ENCODE data around the gene YIPF3.
"Not testable (repeated sequence)": the region's sequence is repeated elsewhere in the genome, so short reads cannot be mapped to it uniquely, and the experiment has no call there.

The YIPF3 gene

DNA sequence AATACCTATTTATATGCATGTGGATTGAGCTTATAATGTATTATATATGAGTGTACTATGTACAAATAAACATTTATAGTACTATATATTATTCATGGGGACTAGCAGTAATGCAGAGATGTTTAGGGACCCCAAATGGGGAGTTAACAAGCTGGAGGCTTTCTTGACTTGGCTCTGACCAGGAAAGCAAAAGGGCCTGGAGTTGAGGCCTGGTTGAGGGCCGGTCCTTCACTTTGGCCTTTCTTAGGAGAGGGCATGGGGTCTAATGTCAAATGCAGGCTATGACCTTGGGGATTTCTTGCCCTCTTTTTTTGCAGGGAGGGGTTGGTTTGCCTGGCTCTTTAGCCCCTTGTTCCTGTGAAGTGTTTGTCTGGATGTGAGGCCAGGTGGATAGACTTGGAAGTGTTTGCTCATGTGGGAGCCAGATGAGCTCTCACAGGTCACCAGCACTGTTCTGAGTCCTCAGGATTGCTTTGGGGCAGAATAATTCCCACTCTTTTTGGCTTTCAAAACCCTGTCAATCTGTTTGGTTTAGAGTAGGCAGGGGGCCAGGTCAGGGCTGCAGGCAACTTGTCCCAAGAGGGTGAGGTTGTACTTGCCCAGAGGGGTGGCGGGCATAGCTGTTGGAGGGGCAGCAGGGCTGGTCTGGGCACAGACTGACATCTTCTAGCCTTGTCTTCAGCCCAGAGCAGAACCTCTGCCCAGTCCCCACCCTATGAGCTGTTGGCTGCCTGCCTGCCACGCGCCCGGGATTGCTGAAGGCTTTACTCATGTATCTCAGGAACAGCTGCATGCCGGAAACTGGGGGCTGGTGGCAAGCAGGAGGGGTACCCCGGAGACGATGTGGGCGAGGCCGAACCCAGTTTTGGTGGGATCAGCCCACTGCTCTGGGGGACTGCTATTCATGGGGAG lies 24.7 kb downstream of the YIPF3 start:
- DNase-seq = no peak

DNA sequence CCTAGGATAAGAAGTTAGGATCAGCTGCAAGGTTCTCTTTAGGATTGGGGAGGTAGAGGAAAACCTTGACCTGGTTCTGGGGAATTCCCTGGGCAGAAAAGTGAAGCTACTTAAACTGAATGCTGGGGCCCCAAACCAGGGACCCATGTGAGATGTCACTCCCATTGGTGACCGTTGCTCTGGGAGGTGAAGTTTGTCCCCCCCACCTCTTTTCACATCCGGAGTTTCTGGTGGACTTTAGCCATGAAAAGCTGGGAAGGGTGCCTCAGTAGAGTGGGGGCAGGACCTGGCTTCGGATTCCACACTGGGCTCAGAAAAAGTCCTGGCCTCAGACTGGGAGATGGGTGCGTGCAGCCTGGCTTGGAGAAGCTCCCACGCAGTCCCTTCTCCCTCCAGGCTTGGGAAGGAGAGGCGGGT lies 26.2 kb downstream of the YIPF3 start:
- no peak for DNase-seq

DNA sequence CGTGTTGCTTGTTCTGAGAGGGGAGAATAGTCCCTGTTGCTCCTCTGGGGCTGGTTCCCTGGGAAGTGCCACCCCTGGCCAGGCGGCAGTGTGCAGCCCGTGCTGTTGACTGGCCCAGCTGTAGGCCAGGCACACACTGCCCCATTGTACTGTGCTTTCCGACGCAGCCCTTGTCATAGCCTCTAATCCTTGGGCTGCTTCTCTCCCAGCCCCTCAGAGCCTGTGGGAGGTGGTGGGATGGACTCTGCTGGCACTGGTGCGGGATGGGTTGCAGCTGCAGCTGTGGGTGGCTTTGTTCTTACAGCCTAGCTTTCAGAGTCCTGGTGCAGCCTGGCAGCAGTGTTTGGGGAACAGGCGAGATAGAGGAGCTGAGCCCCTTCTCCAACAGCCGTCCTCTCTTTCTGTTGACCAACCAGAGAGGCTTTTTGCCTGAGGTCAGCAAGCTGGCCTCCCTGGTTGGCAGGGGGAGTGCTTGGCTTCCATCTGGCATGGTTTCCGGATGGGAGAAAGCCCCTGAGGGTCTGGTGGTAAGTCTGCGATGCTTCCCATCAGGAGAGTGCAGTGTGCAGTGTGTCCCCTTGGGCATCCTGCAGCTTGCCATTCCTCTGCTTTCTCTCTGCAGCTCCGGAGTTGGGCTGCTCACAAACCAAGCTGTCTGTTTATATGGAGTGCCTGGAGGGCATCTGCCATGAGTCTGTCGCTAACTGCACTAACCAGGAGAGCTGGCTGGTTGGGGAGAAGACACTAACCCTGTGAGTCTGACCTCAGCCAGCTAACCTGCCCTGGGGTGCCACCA lies 27.3 kb downstream of the YIPF3 start:
- no peak for DNase-seq

DNA sequence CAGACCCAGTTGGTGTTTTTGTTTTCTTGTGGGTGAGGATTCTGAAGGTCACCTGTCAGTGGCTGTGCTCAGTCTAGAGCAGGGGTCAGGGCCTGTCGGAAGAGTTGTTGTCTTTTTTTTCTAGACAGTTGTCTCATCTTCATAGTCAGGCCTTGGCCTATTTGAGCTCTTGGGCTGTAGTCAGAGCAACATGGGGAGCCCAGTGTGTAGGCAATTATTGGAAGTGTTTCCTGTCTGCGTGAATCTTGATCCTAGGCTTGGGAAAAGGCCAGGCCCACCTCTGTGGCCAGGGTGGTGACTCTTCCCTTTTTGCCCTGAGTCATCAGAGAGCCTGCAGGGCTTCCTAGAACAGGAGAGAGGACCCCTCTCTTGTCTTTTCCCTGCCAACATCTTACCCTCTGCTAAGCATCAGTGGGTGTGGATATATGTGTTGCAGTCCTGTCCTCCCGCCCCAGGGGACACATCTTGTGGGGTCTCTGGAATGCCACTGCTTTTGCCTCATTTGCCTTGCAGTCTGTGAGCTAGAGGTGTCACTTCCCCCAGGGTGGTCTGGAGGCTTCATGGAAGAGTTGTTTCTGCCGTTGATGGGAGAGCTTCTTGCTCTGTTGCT lies 28.0 kb downstream of the YIPF3 start:
- DNase-seq = no peak

DNA sequence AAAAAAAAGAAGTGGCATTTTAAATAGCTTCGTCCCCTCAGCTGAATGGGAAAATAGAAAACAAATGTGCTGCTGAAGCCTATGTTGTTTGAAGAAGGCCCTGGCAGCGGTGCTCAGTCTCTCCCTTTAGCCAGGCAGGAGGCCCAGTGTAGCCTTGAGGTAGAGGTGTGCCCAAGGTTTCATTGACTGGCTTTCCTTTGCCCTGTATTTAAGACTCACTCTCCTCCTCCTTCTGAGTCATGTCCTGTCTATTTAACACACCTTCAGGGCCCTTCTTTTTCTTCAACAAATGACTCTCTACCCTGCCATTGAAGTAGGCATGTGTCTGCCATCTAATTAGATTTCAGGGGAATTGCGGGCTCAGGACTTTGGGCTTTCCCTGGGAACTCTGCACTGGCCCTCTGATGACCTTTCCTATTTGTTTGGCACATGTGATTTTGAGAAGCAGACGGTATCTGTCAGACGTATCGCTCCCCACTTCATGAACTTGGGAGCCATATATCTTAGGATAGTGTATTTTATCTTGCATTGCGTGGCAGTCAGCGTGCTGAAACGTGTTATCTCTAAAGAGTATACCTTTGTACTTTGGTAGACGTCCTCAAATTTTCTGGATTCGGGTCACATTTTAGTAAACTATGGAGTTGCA lies 35.0 kb downstream of the YIPF3 start:
- no peak for DNase-seq

DNA sequence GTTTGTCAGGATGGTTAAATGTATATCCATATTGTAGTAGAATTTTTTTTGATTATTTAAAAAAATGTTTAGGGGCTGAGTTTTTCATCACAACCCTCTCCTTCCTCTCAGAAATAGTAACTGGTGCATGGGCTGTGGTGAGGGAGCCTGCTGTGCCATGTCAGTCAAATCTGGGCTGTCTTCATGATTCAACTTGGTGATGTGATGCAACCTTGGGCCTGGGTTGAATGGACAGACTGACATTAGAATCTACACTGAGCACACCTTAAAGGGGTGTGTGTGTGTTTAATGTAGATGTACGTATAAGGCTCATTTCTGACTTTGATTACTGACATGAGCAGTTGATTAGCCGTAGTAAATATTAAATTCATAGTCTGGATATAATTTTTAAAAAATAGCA lies 35.7 kb downstream of the YIPF3 start:
- DNase-seq = no peak

DNA sequence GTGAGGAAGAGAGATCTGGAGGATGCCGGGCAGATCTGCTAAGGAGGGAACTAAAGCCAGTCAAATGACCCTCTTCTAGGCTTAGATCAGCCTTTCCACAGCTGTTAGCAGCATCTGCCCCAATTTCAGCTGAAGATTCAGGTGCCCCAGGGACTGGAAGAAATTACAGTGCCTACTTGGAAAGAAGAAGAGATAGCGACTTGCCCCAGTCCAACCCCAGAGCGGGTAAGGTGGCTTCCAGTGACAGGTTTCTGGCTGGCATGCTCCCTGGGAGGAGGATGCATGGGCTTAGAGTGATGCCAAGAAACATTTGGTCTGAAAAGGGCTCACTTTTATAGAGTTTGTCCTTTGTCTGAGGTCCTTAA lies 38.7 kb downstream of the YIPF3 start:
- no peak for DNase-seq

DNA sequence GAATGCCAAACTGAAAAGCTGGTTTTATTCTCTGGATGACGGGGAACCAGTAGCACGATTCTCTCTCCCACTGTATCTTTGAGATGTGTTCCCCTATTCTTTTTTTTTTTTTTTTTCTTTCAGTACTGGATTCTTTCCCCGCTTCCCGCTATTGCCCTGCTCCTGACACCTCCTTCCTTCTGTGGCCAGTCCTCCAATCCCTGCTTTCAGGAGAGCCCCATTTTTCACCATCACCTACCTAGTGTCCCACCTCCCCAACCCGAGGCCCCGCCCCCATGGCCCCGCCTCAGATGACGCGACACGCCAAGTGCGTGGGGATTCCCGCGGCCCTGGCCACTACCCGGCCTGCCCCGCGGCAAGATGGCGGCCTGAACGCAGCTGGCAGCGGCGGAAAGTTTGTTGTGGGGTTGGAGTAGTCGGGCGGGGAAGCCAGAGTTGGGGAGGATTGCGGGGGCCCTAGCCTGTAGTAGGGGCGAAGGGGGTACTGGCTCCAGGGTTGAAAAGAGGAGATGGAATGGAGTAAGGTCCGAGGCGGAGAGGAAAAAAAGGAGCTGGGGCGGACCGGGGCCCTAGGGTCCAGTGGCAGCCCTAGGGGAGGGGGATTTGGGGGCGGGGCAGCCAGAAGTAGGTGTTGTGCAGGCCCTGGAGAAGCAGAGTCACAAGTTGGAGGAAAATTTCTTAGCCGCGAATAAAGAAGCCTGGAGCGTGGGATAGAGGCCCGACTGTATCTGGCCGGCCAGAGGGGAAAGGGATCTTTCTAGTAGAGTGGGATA lies 39.3 kb downstream of the YIPF3 start, which contains the start of gene TJAP1:
TJAP1 (plus strand) TSS at position 336 of the 773 bp plus-strand sequence. CDS start 21,432 bp downstream, outside the sequence.
- DNase-seq = peak; percentile 97

DNA sequence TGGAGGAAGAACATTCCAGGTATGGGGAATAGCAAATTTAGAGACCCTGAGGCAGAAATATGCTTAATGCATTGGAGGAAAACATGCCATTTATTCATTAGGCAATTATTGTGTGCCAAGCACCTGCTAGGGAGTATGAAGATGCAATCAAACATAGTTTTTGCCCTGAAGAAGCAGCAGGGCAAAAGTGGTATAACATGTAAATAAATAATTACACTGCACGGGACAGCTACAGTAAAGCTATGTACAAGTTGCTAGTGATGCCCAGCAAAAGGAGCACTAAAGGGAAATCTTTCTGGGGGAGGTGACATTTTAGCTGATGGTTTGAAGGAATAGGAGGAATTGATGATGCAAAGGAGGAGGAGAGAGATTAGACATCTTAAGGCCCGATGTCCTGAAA lies 40.0 kb downstream of the YIPF3 start:
- no peak for DNase-seq

DNA sequence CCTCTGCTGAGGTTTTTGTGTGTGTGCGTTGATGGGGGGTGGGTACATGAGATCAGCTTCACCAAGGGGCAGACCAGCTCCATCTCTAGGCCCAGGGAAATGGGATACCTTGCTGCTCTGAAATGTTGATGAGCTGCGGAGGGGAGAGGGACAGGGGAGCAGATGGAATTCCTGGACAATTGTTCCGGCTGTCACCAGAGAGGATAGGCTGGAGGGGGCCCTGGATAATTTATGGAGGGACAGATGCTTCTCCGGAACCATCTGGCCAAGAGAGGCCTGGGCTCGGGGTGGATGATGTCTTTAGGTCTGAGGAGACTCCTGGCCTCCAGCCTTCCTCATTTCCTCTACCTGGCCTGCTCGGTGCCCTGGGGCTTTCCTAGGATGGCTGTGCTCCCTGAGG lies 41.2 kb downstream of the YIPF3 start:
- no peak for DNase-seq

DNA sequence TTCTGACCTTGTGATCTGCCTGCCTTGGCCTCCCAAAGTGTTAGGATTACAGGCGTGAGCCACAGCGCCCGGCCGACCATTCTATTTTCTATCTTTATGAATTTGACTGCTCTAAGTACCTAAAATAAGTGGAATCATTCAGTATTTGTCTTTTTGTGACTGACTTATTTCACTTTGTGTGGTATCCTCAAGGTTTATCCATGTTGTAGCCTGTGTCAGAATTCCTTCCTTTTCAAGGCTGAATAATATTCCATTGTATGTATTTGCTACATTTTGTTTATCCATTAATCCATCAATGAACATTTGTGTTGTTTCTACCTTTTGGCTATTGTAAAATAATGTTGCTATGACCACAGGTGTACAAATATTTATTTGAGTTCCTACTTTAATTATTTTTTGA lies 44.2 kb downstream of the YIPF3 start:
- no peak for DNase-seq

DNA sequence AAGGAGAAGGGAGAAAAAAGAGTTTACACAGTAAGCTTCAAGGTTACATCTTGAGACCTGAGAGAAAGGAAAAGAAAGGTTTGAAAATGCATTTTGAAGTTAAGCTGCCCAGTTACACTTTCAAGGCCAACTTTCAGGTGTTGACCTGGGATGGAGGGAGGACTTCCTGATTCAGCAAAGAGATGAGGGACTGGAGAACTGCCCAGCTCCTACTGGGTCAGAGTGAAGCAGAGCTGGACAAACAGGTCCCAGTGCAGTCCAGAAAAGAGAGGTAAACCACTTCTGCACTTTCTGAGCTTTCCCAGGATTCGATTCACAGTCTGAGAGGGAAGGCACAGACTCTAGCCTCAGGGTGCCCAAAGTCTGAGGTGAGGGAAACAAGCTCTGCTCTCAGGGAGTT lies 45.3 kb downstream of the YIPF3 start:
- DNase-seq = no peak

DNA sequence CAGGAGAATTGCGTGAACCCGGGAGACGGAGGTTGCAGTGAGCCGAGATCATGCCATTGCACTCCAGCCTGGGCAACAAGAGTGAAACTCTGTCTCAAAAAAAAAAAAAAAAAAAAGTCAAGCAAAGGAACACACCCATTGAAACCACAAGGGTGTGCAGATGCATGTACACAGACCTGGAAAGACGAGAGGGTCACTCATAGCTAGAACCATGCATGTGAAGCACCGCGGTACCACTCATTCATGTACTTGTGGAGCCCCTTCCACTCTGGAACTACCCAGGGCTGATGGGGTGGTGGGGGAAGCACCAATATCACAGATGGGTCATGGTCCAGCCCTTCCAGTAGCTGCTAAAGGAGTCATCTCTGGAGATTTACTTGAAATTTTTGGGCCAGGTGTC lies 46.8 kb downstream of the YIPF3 start:
- no peak for DNase-seq

DNA sequence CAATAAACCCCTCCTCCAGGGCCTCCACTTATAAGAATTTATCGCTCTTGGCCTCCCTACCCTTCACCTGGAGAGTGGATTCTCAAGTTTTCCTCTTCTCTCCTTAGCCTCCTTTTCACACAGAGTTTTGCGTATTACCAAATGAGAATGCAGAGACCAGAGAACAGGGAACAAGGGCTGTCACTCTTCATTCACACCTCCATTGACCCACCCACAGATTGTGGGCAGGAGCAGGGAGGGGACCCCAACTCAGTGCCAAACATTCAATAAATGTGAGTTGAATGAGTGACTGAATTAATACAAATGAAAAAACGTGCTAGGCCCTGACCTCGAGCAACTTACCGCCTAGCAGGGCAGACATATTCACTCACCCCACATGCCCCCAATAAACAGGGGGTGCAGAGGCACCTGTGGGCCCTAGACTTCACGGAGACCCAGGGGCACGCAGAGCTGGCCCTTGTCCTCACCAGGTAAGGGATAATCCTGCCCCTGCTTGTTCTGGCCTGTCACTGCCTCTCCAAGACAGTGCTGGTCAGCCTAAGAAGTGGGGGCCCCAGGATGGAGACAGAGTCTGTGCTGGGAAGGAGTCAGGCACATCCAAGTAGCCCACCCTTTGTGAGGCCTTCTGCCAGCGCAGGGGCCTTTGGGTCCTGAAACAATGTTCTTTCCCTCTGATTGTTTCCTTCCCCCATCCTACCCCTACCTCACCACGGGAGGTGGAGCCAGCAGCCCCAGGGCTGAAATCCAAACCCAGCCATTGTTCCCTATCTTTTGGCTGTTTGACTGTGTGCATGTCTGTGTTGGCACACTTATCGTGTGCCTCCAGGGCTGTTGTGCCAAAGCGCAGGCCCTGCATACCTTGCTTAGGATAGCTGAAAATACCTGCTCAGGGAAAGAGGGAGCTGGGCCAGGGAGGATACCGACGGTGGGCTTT lies 47.7 kb downstream of the YIPF3 start:
- DNase-seq = no peak

DNA sequence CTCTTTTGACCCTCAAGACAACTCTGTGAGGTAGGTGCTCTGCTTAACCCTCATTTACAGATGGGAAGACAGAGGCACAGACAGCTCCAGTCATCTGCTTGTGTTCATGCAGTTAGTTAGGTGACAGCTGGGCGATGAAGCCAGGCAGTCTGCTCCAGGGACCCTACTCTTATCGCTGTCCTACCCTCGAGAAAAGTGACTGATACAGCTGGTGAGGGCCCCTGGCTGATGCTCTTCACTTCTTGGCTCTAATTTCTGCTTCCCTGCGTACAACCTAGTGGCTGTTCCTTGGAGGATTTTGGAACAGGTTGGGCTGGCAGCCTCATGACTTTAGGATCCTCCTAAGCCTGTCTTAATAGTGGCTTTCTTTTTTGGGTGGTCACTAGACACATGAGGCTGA lies 48.5 kb downstream of the YIPF3 start:
- no peak for DNase-seq

DNA sequence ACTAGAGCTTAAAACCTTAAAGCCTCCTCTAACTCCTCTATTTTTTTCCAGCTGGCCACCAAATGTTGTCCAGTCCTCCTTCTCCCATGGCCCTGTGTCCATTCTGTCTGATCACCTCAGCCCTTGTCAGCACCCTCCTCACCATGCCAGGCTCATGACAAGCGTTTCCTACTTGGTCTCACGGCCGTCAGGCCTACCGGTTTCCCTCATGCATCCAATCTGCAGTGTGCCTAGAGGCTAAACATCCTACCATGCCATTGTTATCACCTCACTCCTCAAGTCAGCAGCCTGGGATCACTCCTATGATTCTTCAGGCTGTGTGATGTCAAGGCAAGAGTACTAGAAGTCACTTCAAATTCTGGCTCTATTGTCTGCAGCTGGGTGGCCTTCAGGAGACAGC lies 49.0 kb downstream of the YIPF3 start:
- no peak for DNase-seq

DNA sequence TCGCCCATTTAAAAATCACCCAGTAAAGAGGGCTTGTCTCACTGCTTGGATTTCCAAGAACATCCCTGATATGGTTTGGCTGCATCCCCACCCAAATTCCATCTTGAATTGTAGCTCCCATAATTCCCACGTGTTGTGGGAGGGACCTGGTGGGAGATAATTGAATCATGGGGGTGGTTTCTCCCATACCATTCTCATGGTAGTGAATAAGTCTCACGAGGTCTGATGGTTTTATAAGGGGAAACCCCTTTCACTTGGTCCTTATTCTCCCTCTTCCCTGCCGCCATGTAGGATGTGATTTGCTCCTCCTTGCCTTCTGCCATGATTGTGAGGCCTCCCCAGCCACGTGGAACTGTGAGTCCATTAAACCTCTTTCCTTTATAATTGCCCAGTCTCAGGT lies 49.5 kb downstream of the YIPF3 start:
- DNase-seq = not testable (repeated sequence)

DNA sequence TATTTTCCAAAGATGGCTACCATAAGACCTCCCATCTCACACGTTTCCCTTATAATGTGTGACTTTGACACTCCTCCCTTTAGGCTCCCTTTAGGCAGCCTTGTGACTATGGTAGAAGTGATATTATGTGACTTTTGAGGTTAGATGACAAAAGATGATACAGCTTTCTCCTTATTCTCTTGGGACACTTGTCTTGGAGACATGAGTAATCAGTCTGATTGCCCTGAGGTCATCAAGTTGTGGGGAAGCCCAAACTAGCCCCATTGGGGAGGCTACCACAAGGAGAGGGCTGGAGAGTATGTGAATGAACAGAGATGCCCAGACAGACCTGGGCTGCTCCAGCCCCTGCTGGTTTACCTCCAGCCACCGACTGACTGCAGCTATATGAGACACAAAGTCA lies 50.8 kb downstream of the YIPF3 start:
- DNase-seq = no peak

DNA sequence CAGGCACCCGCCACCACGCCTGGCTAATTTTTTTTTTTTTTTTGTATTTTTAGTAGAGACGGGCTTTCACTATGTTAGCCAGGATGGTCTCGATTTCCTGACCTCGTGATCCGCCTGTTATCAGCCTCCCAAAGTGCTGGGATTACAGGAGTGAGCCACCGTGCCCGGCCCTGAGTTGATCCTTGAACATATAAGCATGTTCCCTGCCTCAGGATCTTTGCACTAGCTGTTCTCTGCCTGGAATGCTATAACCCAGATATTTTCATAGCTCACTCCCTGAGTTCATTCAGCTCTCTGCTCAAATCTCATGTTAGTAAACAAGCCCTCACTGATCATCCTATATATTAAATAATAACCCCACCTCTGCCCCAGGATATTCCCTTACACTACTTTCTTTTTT lies 52.4 kb downstream of the YIPF3 start:
- DNase-seq = no peak

DNA sequence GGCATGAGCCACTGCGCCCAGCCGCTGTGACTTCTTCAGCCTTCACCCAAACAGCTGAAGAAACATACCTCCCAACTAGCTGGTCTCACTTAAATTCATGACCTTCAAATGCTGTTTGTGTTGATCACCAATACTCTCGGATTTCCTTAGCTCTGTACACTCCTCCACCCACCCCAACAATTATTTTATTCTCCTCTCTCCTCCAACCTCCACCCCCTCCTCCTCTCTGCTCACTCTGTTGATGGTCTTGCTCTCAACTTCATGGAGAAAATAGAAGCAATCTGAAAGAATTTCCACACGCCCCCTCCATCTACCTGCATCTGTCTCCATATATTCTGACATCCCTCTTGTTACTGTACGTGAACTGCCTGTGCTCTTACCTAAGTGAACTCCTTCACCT lies 54.8 kb downstream of the YIPF3 start:
- no peak for DNase-seq
